Loucy (cell line): ENCODE data around the gene ZFR.

Source experiments
- H2AFZ ChIP-seq: fragments of 200-600 bp; sonication (generic); 2 replicates; pipeline ENCODE4 v1.6.0; 2016; ENCODE audit warnings: antibody characterized with exemption, mild to moderate bottlenecking, low read length, moderate library complexity
- H3F3A ChIP-seq: fragments of 200-600 bp; 2 replicates; pipeline ENCODE4 v1.6.0; 2016; ENCODE audit warnings: antibody characterized with exemption, low read depth, mild to moderate bottlenecking
- H3K27me3 ChIP-seq: fragments of 200-600 bp; sonication (generic); 2 replicates; pipeline ENCODE4 v1.6.1; 2014; ENCODE audit warnings: low read length, mild to moderate bottlenecking; ENCODE audit not compliant: insufficient read depth, poor library complexity, severe bottlenecking
- H3K36me3 ChIP-seq: fragments of 200-600 bp; sonication (generic); 2 replicates; pipeline ENCODE4 v1.6.1; 2016; ENCODE audit warnings: low read length; ENCODE audit not compliant: insufficient read depth
- H3K4me1 ChIP-seq: fragments of 200-600 bp; sonication (generic); 2 replicates; pipeline ENCODE4 v1.5.1; 2014; ENCODE audit warnings: low read length, mild to moderate bottlenecking; ENCODE audit not compliant: insufficient read depth, poor library complexity, severe bottlenecking
- H3K4me2 ChIP-seq: fragments of 200-600 bp; sonication (generic); 2 replicates; pipeline ENCODE4 v1.6.0; 2014; ENCODE audit warnings: antibody characterized with exemption, low read length, low read depth, mild to moderate bottlenecking; ENCODE audit not compliant: poor library complexity, severe bottlenecking
- H3K4me3 ChIP-seq: fragments of 200-600 bp; sonication (generic); 2 replicates; pipeline ENCODE4 v1.5.1; 2014; ENCODE audit warnings: low read length, mild to moderate bottlenecking, mixed read lengths; ENCODE audit not compliant: poor library complexity, severe bottlenecking
- H3K79me2 ChIP-seq: fragments of 200-600 bp; sonication (generic); 2 replicates; pipeline ENCODE4 v1.6.1; 2014; ENCODE audit warnings: low read length; ENCODE audit not compliant: insufficient read depth
- H3K9ac ChIP-seq: fragments of 200-600 bp; sonication (generic); 2 replicates; pipeline ENCODE4 v1.6.0; 2014; ENCODE audit warnings: mild to moderate bottlenecking, low read depth, low read length, moderate library complexity; ENCODE audit not compliant: poor library complexity, severe bottlenecking
- H3K9me2 ChIP-seq: fragments of 200-600 bp; sonication (generic); replicated peaks from 2 replicates; pipeline ENCODE4 v1.6.1; 2016; ENCODE audit warnings: low read depth, low read length, mixed read lengths
- H3K9me3 ChIP-seq: fragments of 200-600 bp; sonication (generic); 2 replicates; pipeline ENCODE4 v1.6.1; 2014; ENCODE audit warnings: mild to moderate bottlenecking, antibody characterized with exemption, low read length, low read depth; ENCODE audit not compliant: insufficient read depth
- H4K20me1 ChIP-seq: fragments of 200-600 bp; sonication (generic); 2 replicates; pipeline ENCODE4 v1.6.0; 2014; ENCODE audit warnings: antibody characterized with exemption, low read length, mild to moderate bottlenecking; ENCODE audit not compliant: insufficient read depth, poor library complexity, severe bottlenecking
- CTCF ChIP-seq: fragments of 200-600 bp; sonication (generic); conservative IDR thresholded peaks from 2 replicates; pipeline ENCODE4 v1.5.1; 2014; ENCODE audit warnings: mild to moderate bottlenecking, antibody characterized with exemption, low read length
- EZH2phosphoT487 ChIP-seq: fragments of 200-600 bp; IDR thresholded peaks from 2 replicates; pipeline ENCODE4 v1.6.1; 2018; ENCODE audit warnings: antibody characterized with exemption, mild to moderate bottlenecking, moderate library complexity, borderline replicate concordance

Gene ZFR

GRCh38 chr5:32383586-32383985 lies 61.0 kb downstream of the ZFR start:
- Histone ChIP-seq H3K9me3 (no peaks in the 10 kb centered on the region), H3K79me2 (no peaks in the 10 kb centered on the region), H3K9ac (no peak overlapping the region), H3F3A (no peaks in the 10 kb centered on the region), H3K4me2 (no peak overlapping the region), H3K27me3 (no peaks in the 10 kb centered on the region), H2AFZ (no peak overlapping the region), H3K36me3 (peaks cover 91% of the 10 kb centered on the region), H3K9me2 (no peaks in the 10 kb centered on the region), H3K4me3 (no peak overlapping the region), H3K4me1 (no peaks in the 10 kb centered on the region), H4K20me1 (peaks cover 4% of the 10 kb centered on the region)
- TF ChIP-seq CTCF (no peak), EZH2phosphoT487 (no peak)

GRCh38 chr5:32383065-32383464 lies 61.5 kb downstream of the ZFR start:
- no peak overlapping the region for H3K4me3 ChIP-seq
- no peak overlapping the region for H3K9ac ChIP-seq
- no peaks in the 10 kb centered on the region for H3K27me3 ChIP-seq
- no peak overlapping the region for H3K4me2 ChIP-seq
- peaks cover 91% of the 10 kb centered on the region for H3K36me3 ChIP-seq
- H4K20me1 ChIP-seq, result peaks cover 4% of the 10 kb centered on the region
- no peaks in the 10 kb centered on the region for H3K79me2 ChIP-seq
- H3K4me1 ChIP-seq, result no peaks in the 10 kb centered on the region
- H3F3A ChIP-seq, result no peaks in the 10 kb centered on the region
- H3K9me2 ChIP-seq, result no peaks in the 10 kb centered on the region
- no peaks in the 10 kb centered on the region for H3K9me3 ChIP-seq
- H2AFZ ChIP-seq, result no peak overlapping the region
- TF ChIP-seq EZH2phosphoT487 (no peak), CTCF (no peak)

- Histone ChIP-seq H4K20me1 (peaks cover 4% of the 10 kb centered on the region), H3K36me3 (peaks cover 81% of the 10 kb centered on the region), H3K4me3 (no peak overlapping the region), H3K9ac (no peak overlapping the region), H3F3A (no peaks in the 10 kb centered on the region), H3K79me2 (no peaks in the 10 kb centered on the region), H3K4me2 (no peak overlapping the region), H2AFZ (no peak overlapping the region), H3K27me3 (no peaks in the 10 kb centered on the region), H3K4me1 (no peaks in the 10 kb centered on the region), H3K9me3 (no peaks in the 10 kb centered on the region), H3K9me2 (no peaks in the 10 kb centered on the region)
- no peak for TF ChIP-seq EZH2phosphoT487
- TF ChIP-seq CTCF, result no peak
These were observed 65.1 kb downstream of the ZFR start for GRCh38 chr5:32379421-32379820.
